GM12872 (cell line): ENCODE measurements around the gene SDE2.

Source experiments
- TF ChIP-seq, protein P1 (sequence below): IDR thresholded peaks from 3 replicates; pipeline ENCODE4 v1.5.1; 2011; ENCODE audit warnings: low read depth, mild to moderate bottlenecking, low read length, moderate library complexity; ENCODE audit not compliant: insufficient read depth

The SDE2 gene

DNA sequence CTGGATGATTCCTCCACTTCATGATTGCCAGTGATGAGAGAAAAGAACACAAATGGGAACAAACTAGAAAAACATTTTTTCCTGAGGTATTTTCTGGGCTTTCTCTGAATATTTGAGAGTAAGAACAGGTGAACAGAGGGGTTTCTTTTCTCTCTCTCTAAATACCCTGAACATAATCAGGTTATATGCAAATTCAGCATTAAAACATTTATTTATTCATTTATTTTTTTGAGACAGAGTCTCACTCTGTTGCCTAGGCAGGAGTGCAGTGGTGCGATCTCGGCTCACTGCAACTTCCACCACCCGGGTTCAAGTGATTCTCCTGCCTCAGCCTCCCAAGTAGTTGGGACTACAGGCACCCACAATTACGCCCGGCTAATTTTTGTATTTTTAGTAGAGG lies 52.3 kb downstream of the SDE2 start:
- TF ChIP-seq, protein P1, sequence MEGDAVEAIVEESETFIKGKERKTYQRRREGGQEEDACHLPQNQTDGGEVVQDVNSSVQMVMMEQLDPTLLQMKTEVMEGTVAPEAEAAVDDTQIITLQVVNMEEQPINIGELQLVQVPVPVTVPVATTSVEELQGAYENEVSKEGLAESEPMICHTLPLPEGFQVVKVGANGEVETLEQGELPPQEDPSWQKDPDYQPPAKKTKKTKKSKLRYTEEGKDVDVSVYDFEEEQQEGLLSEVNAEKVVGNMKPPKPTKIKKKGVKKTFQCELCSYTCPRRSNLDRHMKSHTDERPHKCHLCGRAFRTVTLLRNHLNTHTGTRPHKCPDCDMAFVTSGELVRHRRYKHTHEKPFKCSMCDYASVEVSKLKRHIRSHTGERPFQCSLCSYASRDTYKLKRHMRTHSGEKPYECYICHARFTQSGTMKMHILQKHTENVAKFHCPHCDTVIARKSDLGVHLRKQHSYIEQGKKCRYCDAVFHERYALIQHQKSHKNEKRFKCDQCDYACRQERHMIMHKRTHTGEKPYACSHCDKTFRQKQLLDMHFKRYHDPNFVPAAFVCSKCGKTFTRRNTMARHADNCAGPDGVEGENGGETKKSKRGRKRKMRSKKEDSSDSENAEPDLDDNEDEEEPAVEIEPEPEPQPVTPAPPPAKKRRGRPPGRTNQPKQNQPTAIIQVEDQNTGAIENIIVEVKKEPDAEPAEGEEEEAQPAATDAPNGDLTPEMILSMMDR, result no peak

DNA sequence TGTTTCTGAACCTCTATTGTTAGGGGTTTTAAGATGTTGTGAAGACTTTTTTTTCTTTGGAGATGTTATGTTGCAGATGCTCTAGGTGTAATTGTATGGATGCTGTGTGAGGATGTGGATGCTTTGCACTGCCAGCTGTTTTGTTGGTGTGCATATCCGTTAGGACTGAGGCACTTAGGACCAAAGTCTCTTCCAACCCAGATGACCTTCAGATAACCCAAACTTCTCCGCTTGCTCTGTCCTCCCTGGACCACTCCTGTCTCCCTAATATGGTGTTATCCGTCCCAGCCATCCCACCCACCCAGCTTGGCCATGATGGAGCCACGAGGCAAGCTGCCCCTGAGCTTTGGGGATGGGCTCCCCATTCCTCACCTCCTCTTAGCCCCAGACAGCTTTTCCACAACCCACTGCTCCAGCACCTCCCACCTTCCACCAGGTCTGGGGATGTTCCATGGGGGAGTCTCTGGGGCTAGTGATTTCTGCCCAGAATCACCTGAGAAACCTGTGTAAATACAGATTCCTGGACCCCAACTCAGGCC lies 53.0 kb downstream of the SDE2 start:
- TF ChIP-seq, protein P1, result no peak

DNA sequence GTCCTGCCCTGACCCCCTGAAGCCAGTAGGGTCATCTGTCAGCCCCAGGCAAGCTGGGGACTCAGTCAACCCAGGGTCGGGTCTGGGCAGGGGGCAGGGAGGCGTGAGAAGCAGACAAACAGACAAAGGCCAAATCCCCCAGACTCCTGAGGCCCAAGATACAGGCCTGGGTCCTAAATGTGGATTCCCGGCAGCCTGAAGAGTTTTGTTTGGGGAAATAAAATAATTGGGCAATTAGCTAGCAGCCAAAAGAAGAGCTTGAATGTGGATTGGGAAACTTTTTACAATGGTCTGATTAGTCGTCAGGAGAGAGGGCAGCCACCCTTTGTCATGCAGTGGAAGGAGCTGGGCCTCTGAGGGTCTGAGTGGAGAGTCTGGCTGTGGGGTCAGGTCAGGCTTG lies 53.6 kb downstream of the SDE2 start:
- TF ChIP-seq, protein P1, result no peak

DNA sequence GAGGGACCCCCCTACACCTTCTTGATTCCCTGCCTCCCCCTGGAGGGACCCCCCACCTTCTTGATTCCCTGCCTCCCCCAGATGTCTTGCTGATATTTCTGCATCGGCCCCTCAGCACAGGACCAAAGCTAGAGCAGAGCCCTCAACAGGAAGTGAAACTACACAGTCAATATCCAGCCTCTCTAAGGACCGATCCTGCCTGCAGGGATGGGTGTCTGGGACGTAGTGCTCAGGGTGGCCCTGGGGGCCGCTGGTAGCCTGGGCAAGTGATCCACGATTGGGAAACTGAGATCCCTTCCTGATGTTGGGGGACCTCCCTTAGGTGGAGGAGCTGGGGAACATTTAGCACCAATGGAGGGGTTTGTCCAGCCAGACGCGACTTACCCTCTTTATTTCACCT lies 54.2 kb downstream of the SDE2 start:
- TF ChIP-seq, protein P1, result no peak

GRCh38 chr1:225944387-225944786 lies 54.8 kb downstream of the SDE2 start:
- TF ChIP-seq, protein P1, result no peak

GRCh38 chr1:225943582-225943981 lies 55.6 kb downstream of the SDE2 start:
- TF ChIP-seq, protein P1, result no peak

GRCh38 chr1:225942574-225942973 lies 56.6 kb downstream of the SDE2 start:
- TF ChIP-seq, protein P1, result no peak

DNA sequence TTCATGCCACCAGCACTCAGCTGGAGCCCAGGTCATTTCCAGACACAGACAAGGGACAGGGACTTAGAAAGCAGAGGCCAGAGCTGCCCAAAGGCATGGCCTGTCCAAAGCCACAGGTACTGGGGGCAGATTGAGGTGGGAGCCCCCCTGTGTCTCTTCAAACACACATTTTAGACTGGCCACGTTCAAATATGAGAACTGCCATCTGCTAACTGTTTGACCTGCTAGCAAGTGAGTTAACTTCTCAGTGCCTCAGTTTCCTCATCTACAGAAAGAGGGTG lies 57.3 kb downstream of the SDE2 start:
- TF ChIP-seq, protein P1, result no peak
